Breast epithelium (tissue), 3 donors: ENCODE results near the gene ELANE.

ENCODE experiments used
- POLR2A ChIP-seq: fragments of 450-650 bp; IDR thresholded peaks from one replicate; pipeline ENCODE4 v1.6.1; 2016; ENCODE audit warnings: antibody characterized with exemption, mild to moderate bottlenecking, moderate library complexity
- POLR2AphosphoS5 ChIP-seq, 3 donors: sonication (generic); formaldehyde crosslinking; IDR thresholded peaks; one replicate each; pipeline ENCODE4 v1.6.1; 2017; ENCODE audit warnings: antibody characterized with exemption in 3 of 3
- TF ChIP-seq, protein P1 (sequence below), 3 donors: fragments of 450-650 bp; IDR thresholded peaks; one replicate each; pipeline ENCODE4 v1.5.1; 2016 to 2017; ENCODE audit warnings: antibody characterized with exemption in 3 of 3, mild to moderate bottlenecking in 3 of 3, moderate library complexity in 3 of 3

DNA sequence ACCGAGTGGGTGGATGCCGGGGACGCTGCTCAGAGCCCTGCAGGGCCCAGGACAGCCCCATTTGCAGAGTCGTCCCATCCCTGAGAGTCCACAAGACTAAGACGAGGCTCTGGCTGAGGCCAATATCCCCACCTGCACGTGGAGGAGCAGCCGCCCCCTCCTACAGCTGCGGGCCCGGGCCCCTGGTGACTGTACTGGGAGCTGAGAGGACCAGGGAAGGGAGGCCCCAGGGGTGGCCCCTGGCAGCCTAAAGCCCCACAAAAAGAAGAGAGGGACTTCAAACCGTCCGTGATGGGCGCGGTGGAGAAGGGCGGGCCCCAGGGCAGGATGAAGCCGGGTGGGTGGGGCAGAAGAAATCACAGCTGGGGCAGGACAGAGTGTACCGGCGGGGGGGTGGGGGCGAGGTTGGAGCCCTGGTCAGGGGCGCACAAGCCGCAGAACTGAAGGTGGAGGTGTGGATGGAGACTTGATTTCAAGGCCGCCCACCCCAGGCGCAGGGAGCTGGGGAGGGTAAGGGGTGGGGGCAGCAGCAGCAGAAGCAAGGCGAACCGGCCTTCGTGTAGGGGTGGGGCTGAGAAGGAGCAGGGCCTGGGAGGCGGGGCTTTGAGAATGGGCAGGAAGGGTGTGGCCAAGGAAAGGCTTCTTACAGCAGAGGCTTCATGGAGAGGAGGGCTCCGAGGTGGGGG lies 20.3 kb downstream of the ELANE start:
- TF ChIP-seq, protein P1, sequence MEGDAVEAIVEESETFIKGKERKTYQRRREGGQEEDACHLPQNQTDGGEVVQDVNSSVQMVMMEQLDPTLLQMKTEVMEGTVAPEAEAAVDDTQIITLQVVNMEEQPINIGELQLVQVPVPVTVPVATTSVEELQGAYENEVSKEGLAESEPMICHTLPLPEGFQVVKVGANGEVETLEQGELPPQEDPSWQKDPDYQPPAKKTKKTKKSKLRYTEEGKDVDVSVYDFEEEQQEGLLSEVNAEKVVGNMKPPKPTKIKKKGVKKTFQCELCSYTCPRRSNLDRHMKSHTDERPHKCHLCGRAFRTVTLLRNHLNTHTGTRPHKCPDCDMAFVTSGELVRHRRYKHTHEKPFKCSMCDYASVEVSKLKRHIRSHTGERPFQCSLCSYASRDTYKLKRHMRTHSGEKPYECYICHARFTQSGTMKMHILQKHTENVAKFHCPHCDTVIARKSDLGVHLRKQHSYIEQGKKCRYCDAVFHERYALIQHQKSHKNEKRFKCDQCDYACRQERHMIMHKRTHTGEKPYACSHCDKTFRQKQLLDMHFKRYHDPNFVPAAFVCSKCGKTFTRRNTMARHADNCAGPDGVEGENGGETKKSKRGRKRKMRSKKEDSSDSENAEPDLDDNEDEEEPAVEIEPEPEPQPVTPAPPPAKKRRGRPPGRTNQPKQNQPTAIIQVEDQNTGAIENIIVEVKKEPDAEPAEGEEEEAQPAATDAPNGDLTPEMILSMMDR (IDR thresholded peaks at IDR 0.05) = no peak
- TF ChIP-seq POLR2A (no peak), POLR2AphosphoS5 (IDR thresholded peaks at IDR 0.05) (no peak)
